GM12878 (cell line): ENCODE results near the gene PDCD7. TPM values are rescaled to one million over a fixed set of nuclear protein-coding genes. Genes with fewer than 3 reads are reported as not detected.

Experiments used
- ATAC-seq: fragments of 200-7000 bp; cut with Tn5 transposase; 3 replicates; pipeline ENCODE4 v1.9.1; 2020; ENCODE audit warnings: mild to moderate bottlenecking, moderate library complexity
- BruUV-seq: library from RNA; stranded (reverse); fragments of 400-500 nt; replicated peaks from 2 replicates; lab custom pipeline; 2021; lab: Mats Ljungman, UMichigan
- CTCF ChIA-PET: fragments of 300-600 bp; sonication (Branson Sonifier 250); formaldehyde crosslinking; extraction: SDS; loops from one replicate; lab custom pipeline; 2021; ENCODE audit warnings: inconsistent platforms; lab: Yijun Ruan, JAX
- POLR2A ChIA-PET: fragments of 350-600 bp; formaldehyde crosslinking; extraction: SDS; loops from one replicate; lab custom pipeline; 2021; ENCODE audit warnings: inconsistent platforms; lab: Charles Lee
- RAD21 ChIA-PET: fragments of 300-600 bp; sonication (Branson Sonifier 250); formaldehyde crosslinking; loops from one replicate; lab custom pipeline; 2023; ENCODE audit warnings: antibody characterized with exemption; ENCODE audit not compliant: unreplicated experiment; lab: Charles Lee
- SMC1A ChIA-PET: fragments of 300-600 bp; sonication (Branson Sonifier 250); formaldehyde crosslinking; loops from one replicate; lab custom pipeline; 2023; ENCODE audit not compliant: unreplicated experiment, uncharacterized antibody; lab: Charles Lee
- DNase-seq: peaks from one replicate; pipeline ENCODE4 v3.0.0-alpha.2; 2011; ENCODE audit warnings: low read depth, low spot score
- FAIRE-seq: peaks from 3 replicates; lab custom pipeline; 2011; peaks lifted over from hg19 to GRCh38; lab: Jason Lieb, UNC
- H2AFZ ChIP-seq: 2 replicates; pipeline ENCODE4 v1.6.0; 2011; ENCODE audit warnings: low read depth, low read length, control low read depth; ENCODE audit not compliant: control insufficient read depth
- H3K27ac ChIP-seq: 2 replicates; pipeline ENCODE4 v1.5.1; 2011; ENCODE audit warnings: control low read depth; ENCODE audit not compliant: control insufficient read depth, insufficient read depth
- H3K27me3 ChIP-seq, 2 experiments: replicated peaks in 1 of 2; 2 replicates each; pipeline versions ENCODE4 v1.6.0 to v1.6.1; 2011; ENCODE audit warnings: low read length in 1 of 2; ENCODE audit not compliant: control insufficient read depth in 2 of 2, insufficient read depth in 2 of 2
- H3K36me3 ChIP-seq, 2 experiments: 2 replicates each; pipeline ENCODE4 v1.5.1; 2011; ENCODE audit warnings: low read length in 1 of 2; ENCODE audit not compliant: control insufficient read depth in 2 of 2, insufficient read depth in 2 of 2
- H3K4me1 ChIP-seq: 2 replicates; pipeline ENCODE4 v1.6.1; 2011; ENCODE audit warnings: mild to moderate bottlenecking, low read length, moderate library complexity, mixed read lengths; ENCODE audit not compliant: control insufficient read depth, insufficient read depth
- H3K4me2 ChIP-seq: 2 replicates; pipeline ENCODE4 v1.6.0; 2011; ENCODE audit warnings: control low read depth; ENCODE audit not compliant: control insufficient read depth, insufficient read depth
- H3K4me3 ChIP-seq: fragments of 200-600 bp; sonication (generic); 2 replicates; pipeline ENCODE4 v1.5.1; 2016
- H3K79me2 ChIP-seq: 2 replicates; pipeline ENCODE4 v1.6.0; 2011; ENCODE audit warnings: low read length; ENCODE audit not compliant: control insufficient read depth, insufficient read depth
- H3K9ac ChIP-seq: 2 replicates; pipeline ENCODE4 v1.8.0; 2011; ENCODE audit warnings: low read length, control low read depth, mixed read lengths; ENCODE audit not compliant: control insufficient read depth, insufficient read depth
- H3K9me3 ChIP-seq: replicated peaks from 3 replicates; pipeline ENCODE4 v1.5.1; 2011; ENCODE audit warnings: mild to moderate bottlenecking, low read length; ENCODE audit not compliant: control insufficient read depth, insufficient read depth
- H4K20me1 ChIP-seq: 2 replicates; pipeline ENCODE4 v1.6.0; 2011; ENCODE audit not compliant: control insufficient read depth, insufficient read depth
- KLF5 ChIP-seq: fragments of 450-650 bp; IDR thresholded peaks from 2 replicates; pipeline ENCODE4 v1.6.1; 2014; ENCODE audit warnings: mild to moderate bottlenecking; ENCODE audit not compliant: partially characterized antibody
- RUNX3 ChIP-seq: IDR thresholded peaks from 2 replicates; pipeline ENCODE4 v1.6.1; 2012; ENCODE audit warnings: low read length, inconsistent platforms
- SMC3 ChIP-seq: IDR thresholded peaks from 2 replicates; pipeline ENCODE4 v1.6.1; 2011; ENCODE audit warnings: low read length, improper control_type of control experiment, borderline replicate concordance
- SPI1 ChIP-seq: IDR thresholded peaks from 2 replicates; pipeline ENCODE4 v1.6.1; 2011; ENCODE audit warnings: low read depth, mild to moderate bottlenecking, low read length, moderate library complexity, borderline replicate concordance; ENCODE audit not compliant: insufficient read depth
- YY1 ChIP-seq: IDR thresholded peaks from 2 replicates; pipeline ENCODE4 v1.6.1; 2011; ENCODE audit warnings: low read depth, mild to moderate bottlenecking, low read length
- ZNF24 ChIP-seq: fragments of 450-650 bp; IDR thresholded peaks from 2 replicates; pipeline ENCODE4 v1.6.1; 2017; ENCODE audit warnings: antibody characterized with exemption, mild to moderate bottlenecking
- WGBS: methylation state at CpG from one replicate; pipeline ENCODE4 v1.1.6; 2016; ENCODE audit warnings: low lambda C conversion rate; ENCODE audit not compliant: insufficient replicate concordance, insufficient coverage; ENCODE audit errors: missing lambda C conversion rate; 5-methylcytosine and 5-hydroxymethylcytosine counted together
- in situ Hi-C: fragments of 300-500 bp; cut with MboI; formaldehyde crosslinking; loops from 9 replicates; pipeline ENCODE4 v1.14.3; 2018; ENCODE audit warnings: mixed read lengths
- intact Hi-C: fragments of 100-400 bp; cut with micrococcal nuclease; formaldehyde crosslinking; loops from one replicate; pipeline ENCODE4 v1.14.2; 2022; ENCODE audit not compliant: unreplicated experiment
- polyA plus RNA-seq, 11 experiments: library from polyadenylated mRNA; depleted of rRNA in 4 of 11; unstranded in 6 of 11; stranded (reverse) in 5 of 11; fragments of >200 nt; fragmentation: Nextera tagmentation in 4 of 11; fragmentation: Illumina TruSeq in 1 of 11; extraction: Ambion mirVana in 4 of 11; extraction: Trizol in 1 of 11; gene quantifications; 1 replicate in 1 of 11; 2 replicates in 10 of 11; pipeline versions ENCODE4 v1.2.1 to v1.2.3, GENCODE V29; 2011 to 2016; ENCODE audit warnings: inconsistent platforms in 2 of 11, missing spikeins in 2 of 11, low read depth in 1 of 11
- total RNA-seq, 4 experiments: library from RNA; depleted of rRNA in 3 of 4; stranded (reverse); fragments of >200 nt in 3 of 4; fragmentation: Illumina TruSeq in 1 of 4; extraction: Trizol in 1 of 4; gene quantifications; 2 replicates each; pipeline versions ENCODE4 v1.2.1 to v1.2.3, GENCODE V29; 2013 to 2021
- TF ChIP-seq, protein P1 (sequence below): fragments of 450-650 bp; IDR thresholded peaks from 2 replicates; pipeline ENCODE4 v1.6.1; 2016; ENCODE audit warnings: mild to moderate bottlenecking
- TF ChIP-seq, protein P2 (sequence below), 3 experiments: IDR thresholded peaks in 2 of 3; conservative IDR thresholded peaks in 1 of 3; 2 replicates each; pipeline ENCODE4 v1.5.1; 2011; ENCODE audit warnings: low read depth in 3 of 3, low read length in 3 of 3, mild to moderate bottlenecking in 3 of 3, control low read depth in 2 of 3, moderate library complexity in 2 of 3, inconsistent platforms in 1 of 3, mixed read lengths in 1 of 3; ENCODE audit not compliant: control insufficient read depth in 2 of 3, insufficient read depth in 1 of 3; ENCODE audit errors: extremely low read depth in 1 of 3

Gene PDCD7
- total and polyA plus RNA-seq, 10 of the 15 experiments (the other 5 are each of a cell fraction or from before 2014, with no cell fraction given): 4.2 to 24.2 (median 13.4) TPM

DNA sequence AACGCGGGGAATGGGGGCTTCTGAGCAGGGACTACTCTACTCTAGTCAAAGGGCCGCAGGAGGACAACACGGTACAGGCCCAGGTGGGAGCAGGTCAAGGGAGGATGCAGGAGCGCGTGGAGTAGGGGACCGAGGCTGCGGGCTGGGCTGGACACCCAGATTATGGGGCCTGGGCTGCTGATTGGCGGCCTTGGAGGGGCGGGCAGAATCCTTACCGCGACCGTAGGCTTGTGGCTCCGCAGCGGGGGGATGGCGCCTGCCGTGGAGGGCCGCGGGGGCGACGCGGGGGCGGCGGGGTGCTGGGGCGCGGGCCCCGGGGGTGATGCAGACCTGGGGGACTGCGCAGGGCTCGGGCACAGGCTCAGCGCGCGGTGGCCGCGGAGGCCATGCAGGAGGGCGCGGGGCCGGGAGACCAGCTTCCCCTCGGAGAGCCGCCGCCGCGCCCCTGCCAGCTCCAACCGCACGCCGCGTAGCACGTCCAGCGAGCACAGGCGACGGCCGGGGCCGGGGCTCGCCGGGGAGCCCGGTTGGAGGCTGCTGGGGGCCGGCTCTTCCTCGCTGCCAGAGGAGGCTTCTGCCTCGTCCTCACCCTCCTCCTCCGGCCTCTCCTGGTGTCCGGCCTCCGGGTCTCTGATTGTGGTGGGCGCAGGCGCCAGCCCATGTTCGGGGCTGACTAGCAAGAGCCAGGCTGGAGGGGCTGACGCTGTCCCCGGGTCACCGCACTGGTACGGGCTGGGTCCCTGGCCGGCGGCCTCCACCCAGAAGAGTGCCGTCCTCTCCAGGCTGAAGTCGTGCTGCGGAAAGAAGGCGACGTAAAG lies 31.5 kb downstream of the PDCD7 start:
- TF ChIP-seq, protein P1, sequence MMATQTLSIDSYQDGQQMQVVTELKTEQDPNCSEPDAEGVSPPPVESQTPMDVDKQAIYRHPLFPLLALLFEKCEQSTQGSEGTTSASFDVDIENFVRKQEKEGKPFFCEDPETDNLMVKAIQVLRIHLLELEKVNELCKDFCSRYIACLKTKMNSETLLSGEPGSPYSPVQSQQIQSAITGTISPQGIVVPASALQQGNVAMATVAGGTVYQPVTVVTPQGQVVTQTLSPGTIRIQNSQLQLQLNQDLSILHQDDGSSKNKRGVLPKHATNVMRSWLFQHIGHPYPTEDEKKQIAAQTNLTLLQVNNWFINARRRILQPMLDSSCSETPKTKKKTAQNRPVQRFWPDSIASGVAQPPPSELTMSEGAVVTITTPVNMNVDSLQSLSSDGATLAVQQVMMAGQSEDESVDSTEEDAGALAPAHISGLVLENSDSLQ: no peak
- TF ChIP-seq, all 136 proteins: peak for 0

DNA sequence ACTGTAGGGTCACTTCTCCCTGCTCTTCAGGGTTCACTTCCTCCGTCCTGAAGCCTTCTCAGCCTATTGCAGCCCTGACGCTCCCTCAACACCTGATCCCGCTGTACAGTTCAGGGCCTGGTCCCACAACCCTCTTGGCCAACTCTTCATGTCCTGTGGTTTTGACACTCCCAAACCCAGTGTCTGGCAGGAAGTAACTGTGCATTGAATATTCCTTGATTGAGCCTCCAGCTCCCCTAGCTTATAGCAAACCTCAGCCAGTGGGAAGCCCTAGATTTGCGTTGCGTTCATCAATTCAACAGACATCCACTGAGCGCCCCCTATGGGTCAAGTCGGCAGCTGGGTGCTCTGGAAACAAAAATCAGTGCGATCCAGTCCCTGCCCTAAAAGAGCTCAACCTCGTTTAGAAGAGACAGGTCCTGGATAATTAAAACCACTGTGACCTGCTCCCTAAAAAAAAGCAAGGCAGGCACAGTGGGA lies 32.2 kb downstream of the PDCD7 start:
- no peaks in the 10 kb centered on the region for H3K4me1 ChIP-seq
- WGBS: 50% methylated on average over 9 of the region's 9 CpGs
- in situ Hi-C loops (no loop called here), intact Hi-C loops (no loop called here)
- no peaks in the 10 kb centered on the region for H3K79me2 ChIP-seq
- DNase-seq (no peak), FAIRE-seq (peak; percentile 75), ATAC-seq (peak; percentile 64)
- H2AFZ ChIP-seq: no peak overlapping the region
- H3K27ac ChIP-seq: no peak overlapping the region
- H4K20me1 ChIP-seq: no peaks in the 10 kb centered on the region
- no peak overlapping the region for H3K9ac ChIP-seq
- H3K4me3 ChIP-seq: no peak overlapping the region
- CTCF ChIA-PET: interaction anchor here (0.7 to 2.1 kb wide), 15 partner anchors 13 to 369 kb away, joined by 3 to 18 read pairs (median 4); partner anchors contain the start of gene UBAP1L
- H3K36me3 ChIP-seq: peaks cover 3 to 11% of the 10 kb centered on the region in 2 experiments; a peak in 3 of 4 replicates
- no peak overlapping the region for H3K4me2 ChIP-seq
- RAD21 ChIA-PET: interaction anchor here (0.7 to 1.4 kb wide), 6 partner anchors 37 to 369 kb away, joined by 3 to 9 read pairs (median 4); partner anchors contain the start of gene SPG21
- POLR2A ChIA-PET: no interaction called here
- no peaks in the 10 kb centered on the region for H3K27me3 ChIP-seq
- H3K9me3 ChIP-seq: no peaks in the 10 kb centered on the region
- no TSS peak for BruUV-seq
- SMC1A ChIA-PET: interaction anchor here (0.7 to 1.4 kb wide), 8 partner anchors 14 to 371 kb away, joined by 3 to 9 read pairs (median 3); no protein-coding TSS in a partner anchor
- TF ChIP-seq ZNF24: no peak
- TF ChIP-seq YY1: peak; percentile 36; the same call in 1 of the 2 replicates
- TF ChIP-seq KLF5: no peak
- no peak for TF ChIP-seq SPI1
- TF ChIP-seq, protein P2, sequence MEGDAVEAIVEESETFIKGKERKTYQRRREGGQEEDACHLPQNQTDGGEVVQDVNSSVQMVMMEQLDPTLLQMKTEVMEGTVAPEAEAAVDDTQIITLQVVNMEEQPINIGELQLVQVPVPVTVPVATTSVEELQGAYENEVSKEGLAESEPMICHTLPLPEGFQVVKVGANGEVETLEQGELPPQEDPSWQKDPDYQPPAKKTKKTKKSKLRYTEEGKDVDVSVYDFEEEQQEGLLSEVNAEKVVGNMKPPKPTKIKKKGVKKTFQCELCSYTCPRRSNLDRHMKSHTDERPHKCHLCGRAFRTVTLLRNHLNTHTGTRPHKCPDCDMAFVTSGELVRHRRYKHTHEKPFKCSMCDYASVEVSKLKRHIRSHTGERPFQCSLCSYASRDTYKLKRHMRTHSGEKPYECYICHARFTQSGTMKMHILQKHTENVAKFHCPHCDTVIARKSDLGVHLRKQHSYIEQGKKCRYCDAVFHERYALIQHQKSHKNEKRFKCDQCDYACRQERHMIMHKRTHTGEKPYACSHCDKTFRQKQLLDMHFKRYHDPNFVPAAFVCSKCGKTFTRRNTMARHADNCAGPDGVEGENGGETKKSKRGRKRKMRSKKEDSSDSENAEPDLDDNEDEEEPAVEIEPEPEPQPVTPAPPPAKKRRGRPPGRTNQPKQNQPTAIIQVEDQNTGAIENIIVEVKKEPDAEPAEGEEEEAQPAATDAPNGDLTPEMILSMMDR (IDR thresholded peaks at IDR 0.05 in 2 of 3, conservative IDR thresholded peaks at IDR 0.05 in 1 of 3; ENCODE audit: control insufficient read depth in 2 of 3, extremely low read depth in 1 of 3, insufficient read depth in 1 of 3, low read depth in 3 of 3, low read length in 3 of 3): peak; percentile 55 to 76 (median 72)
- TF ChIP-seq RUNX3: 0 out of 2 replicates have a peak, but pooled peaks have one; percentile 16
- peak; percentile 43; the same call in 1 of the 2 replicates for TF ChIP-seq SMC3

More for the DNA sequence above, 31.5 kb downstream of the PDCD7 start:
- ATAC-seq: no peak
- in situ Hi-C loops (no loop called here), intact Hi-C loops (no loop called here)
- H2AFZ ChIP-seq: no peak overlapping the region
- no peaks in the 10 kb centered on the region for H3K9me3 ChIP-seq
- WGBS: 98% methylated on average over 48 of the region's 75 CpGs
- DNase-seq: no peak
- ChIA-PET RAD21 (interaction anchor here (0.7 to 1.4 kb wide), 7 partner anchors 38 to 370 kb away, joined by 3 to 9 read pairs (median 4); partner anchors contain the start of gene SPG21), POLR2A (no interaction called here), SMC1A (interaction anchor here (0.9 to 1.4 kb wide), 7 partner anchors 47 to 371 kb away, joined by 3 to 9 read pairs (median 3); no protein-coding TSS in a partner anchor), CTCF (interaction anchor here (0.8 to 2.1 kb wide), 14 partner anchors 13 to 370 kb away, joined by 3 to 18 read pairs (median 5); partner anchors contain the start of gene UBAP1L)
- H3K27ac ChIP-seq: no peak overlapping the region
- no peak overlapping the region for H3K4me3 ChIP-seq
- H4K20me1 ChIP-seq: no peaks in the 10 kb centered on the region
- H3K4me2 ChIP-seq: no peak overlapping the region
- no TSS peak for BruUV-seq
- H3K4me1 ChIP-seq: no peaks in the 10 kb centered on the region
- no peak for FAIRE-seq
- H3K27me3 ChIP-seq: no peaks in the 10 kb centered on the region
- H3K36me3 ChIP-seq: peaks cover 3 to 11% of the 10 kb centered on the region in 2 experiments; a peak in 3 of 4 replicates
- no peak overlapping the region for H3K9ac ChIP-seq
- no peaks in the 10 kb centered on the region for H3K79me2 ChIP-seq
